Progenitor cell of endocrine pancreas (in vitro differentiated cells): ENCODE measurements around the gene ADRM1. TPM values are rescaled to one million over a fixed set of nuclear protein-coding genes. Genes with fewer than 3 reads are reported as not detected.

Experiments
- DNase-seq: peaks from one replicate; pipeline ENCODE4 v3.0.0; 2021; ENCODE audit warnings: low spot score; ENCODE audit not compliant: unreplicated experiment
- H3K27ac Mint-ChIP-seq: 2 replicates; pipeline ENCODE4 v1.8.0; 2021; ENCODE audit warnings: mild to moderate bottlenecking, moderate library complexity, mixed read lengths
- H3K27me3 Mint-ChIP-seq: 2 replicates; pipeline ENCODE4 v1.8.0; 2021; ENCODE audit warnings: mixed read lengths
- H3K36me3 Mint-ChIP-seq: 2 replicates; pipeline ENCODE4 v1.8.0; 2022; ENCODE audit warnings: mixed read lengths; ENCODE audit not compliant: insufficient read depth
- H3K4me1 Mint-ChIP-seq: 2 replicates; pipeline ENCODE4 v1.8.0; 2021; ENCODE audit warnings: low read depth, mixed read lengths
- H3K4me3 Mint-ChIP-seq: 2 replicates; pipeline ENCODE4 v1.8.0; 2021; ENCODE audit warnings: low read depth, mild to moderate bottlenecking, moderate library complexity, mixed read lengths
- H3K9me3 Mint-ChIP-seq: 2 replicates; pipeline ENCODE4 v1.8.0; 2021; ENCODE audit warnings: low read depth, mixed read lengths
- CTCF ChIP-seq: fragments of 200-600 bp; sonication (generic); IDR thresholded peaks from one replicate; pipeline ENCODE4 v1.5.0; 2021; ENCODE audit warnings: antibody characterized with exemption, mild to moderate bottlenecking; ENCODE audit not compliant: unreplicated experiment
- total RNA-seq: library from RNA; stranded (reverse); gene quantifications from 2 replicates; pipeline ENCODE4 v1.2.1, GENCODE V29; 2021

The ADRM1 gene
- total RNA-seq, 1 donor from 2014 or later: 66.2 TPM

DNA sequence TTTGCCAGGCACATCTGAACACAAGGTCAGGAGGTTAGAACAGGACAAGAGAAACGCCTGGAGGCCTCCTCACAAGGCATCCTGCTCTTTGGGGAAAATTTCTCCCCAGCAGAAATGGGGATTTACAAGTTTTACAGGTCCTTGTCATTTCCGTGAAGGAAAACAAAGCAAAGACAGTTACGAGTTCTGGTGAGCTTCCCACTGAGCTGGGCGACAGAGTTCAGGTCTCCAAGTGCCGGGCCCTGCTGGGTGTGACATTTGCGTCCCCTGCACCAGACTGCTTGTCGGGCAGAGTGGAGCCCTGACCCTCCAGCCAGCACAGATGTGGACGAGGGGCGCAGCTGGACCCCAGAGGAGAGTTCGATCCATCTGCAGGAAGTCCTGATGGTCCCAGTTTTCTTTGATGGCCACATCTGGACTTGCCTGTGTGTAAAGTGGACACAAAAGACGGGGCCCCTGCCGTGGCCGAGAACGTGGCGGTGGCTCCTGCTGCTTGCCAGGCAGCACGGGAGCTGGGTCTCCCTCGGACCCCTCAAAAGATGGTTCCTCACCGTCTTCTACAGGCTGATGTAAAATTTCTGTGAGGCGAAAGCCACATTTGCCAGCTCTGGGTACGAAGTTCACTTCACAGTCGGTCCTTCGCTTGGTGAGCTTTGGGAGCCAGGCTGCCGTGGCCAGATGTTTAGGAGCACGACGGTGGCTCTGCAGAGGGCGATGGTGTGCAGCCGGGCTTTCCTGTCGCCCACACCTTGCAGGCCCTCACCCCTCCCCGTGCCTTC is 5.2 kb upstream of the ADRM1 start:
- TF ChIP-seq CTCF: no peak
- Mint-ChIP-seq H3K4me1 (peaks cover 2% of the 10 kb centered on the region), H3K27ac (no peak overlapping the region), H3K4me3 (no peak overlapping the region), H3K36me3 (peaks cover 11% of the 10 kb centered on the region), H3K9me3 (no peaks in the 10 kb centered on the region), H3K27me3 (no peaks in the 10 kb centered on the region)
- DNase-seq: no peak

- H3K36me3 Mint-ChIP-seq: peaks cover 8% of the 10 kb centered on the region
- TF ChIP-seq CTCF: no peak
- H3K4me3 Mint-ChIP-seq: no peak overlapping the region
- no peak overlapping the region for H3K27ac Mint-ChIP-seq
- no peaks in the 10 kb centered on the region for H3K9me3 Mint-ChIP-seq
- no peaks in the 10 kb centered on the region for H3K27me3 Mint-ChIP-seq
- no peak for DNase-seq
- H3K4me1 Mint-ChIP-seq: peaks cover 4% of the 10 kb centered on the region
These were observed 4.1 kb upstream of the ADRM1 start for GRCh38 chr20:62298577-62299249.

DNA sequence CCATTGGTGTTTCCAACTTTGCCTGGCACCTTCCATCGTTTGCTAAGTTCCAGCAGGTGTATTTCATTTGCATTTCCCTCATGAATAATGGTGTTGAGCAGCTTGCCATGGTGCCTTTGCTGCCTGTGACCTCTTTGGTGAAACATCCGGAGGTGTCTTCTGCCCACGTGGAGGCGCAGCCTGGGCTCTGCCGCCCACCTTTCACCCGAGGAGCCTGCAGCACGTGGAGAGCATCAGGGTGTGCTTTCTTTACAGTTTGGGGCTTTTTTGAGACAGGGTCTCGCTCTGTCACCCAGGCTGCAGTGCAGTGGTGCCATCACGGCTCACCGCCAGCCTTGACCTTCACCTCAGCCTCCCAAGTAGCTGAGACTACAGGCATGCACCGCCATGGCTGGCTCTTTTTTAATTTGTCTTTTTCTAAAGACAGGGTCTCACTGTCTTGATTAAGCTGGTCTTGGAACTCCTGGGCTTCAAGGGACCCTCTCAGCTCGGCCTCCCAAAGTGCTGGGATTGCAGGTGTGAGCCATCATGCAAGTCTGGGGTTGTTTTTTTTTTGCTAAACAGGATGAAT is 3.0 kb upstream of the ADRM1 start:
- TF ChIP-seq CTCF: no peak
- DNase-seq: no peak
- Mint-ChIP-seq H3K9me3 (no peaks in the 10 kb centered on the region), H3K27ac (no peak overlapping the region), H3K36me3 (peaks cover 4% of the 10 kb centered on the region), H3K4me3 (no peak overlapping the region), H3K27me3 (no peaks in the 10 kb centered on the region), H3K4me1 (peaks cover 11% of the 10 kb centered on the region)

DNA sequence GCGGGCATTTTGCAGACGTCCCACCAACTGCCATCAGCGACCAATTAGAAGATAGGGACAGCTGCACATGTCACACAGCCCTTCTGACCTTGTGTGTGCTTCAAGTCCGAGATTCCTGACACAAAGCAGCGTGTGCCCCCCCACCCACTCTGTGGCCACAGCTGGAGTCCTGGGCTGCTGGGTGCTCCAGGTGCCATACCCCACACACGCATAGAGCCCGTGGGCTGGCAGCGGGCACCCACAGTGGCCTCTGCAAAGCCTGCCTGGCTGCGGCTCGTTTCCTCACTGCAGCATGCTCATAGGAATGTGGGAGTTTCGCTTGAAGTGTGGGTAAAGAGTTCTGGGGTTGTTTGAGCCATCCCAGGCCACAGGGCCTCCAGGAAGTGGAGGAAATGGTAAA is 2.5 kb upstream of the ADRM1 start:
- DNase-seq: no peak
- no peak overlapping the region for H3K4me3 Mint-ChIP-seq
- peaks cover 13% of the 10 kb centered on the region for H3K4me1 Mint-ChIP-seq
- no peak for TF ChIP-seq CTCF
- H3K27ac Mint-ChIP-seq: no peak overlapping the region
- no peaks in the 10 kb centered on the region for H3K27me3 Mint-ChIP-seq
- H3K9me3 Mint-ChIP-seq: no peaks in the 10 kb centered on the region
- H3K36me3 Mint-ChIP-seq: no peaks in the 10 kb centered on the region

DNA sequence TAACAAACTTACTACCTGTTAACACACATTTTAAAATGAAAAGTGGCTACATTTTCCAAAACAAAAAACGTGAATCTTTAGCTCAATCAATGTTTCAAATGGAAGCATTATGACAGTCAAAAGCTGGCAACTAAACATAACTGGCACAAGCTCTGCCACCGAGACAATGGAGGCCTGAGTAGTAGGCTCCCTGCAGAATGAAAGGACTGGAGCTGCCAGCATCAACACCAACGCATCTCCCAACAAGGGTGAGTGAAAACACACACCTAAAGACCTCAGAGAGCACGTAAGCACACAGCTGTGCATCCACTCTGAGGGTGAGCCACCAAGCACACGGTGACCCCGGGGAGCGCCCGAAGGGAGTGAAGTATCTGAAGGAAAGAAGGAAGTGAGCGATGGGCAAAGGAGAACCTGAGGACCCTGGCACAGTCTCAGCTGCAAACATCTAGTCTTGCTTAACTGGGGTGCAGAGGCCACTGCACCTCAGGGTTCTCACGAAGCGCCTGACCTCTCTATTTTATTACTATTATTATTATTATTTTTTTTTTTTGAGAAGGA is 1.6 kb upstream of the ADRM1 start:
- Mint-ChIP-seq H3K27ac (peak overlapping the region; percentile 85), H3K4me1 (peaks cover 15% of the 10 kb centered on the region)

More for the DNA sequence above, 1.6 kb upstream of the ADRM1 start:
- Mint-ChIP-seq H3K9me3 (no peaks in the 10 kb centered on the region), H3K27me3 (no peaks in the 10 kb centered on the region), H3K36me3 (peaks cover 1% of the 10 kb centered on the region), H3K4me3 (peak overlapping the region; percentile 49)
- no peak for DNase-seq
- TF ChIP-seq CTCF: no peak
